Suprapubic skin (tissue), 3 donors: ENCODE data around the gene CRLF3.

Experiments used
- EP300 ChIP-seq: sonication (generic); formaldehyde crosslinking; IDR thresholded peaks from one replicate; pipeline ENCODE4 v1.6.1; 2017; ENCODE audit warnings: antibody characterized with exemption
- POLR2A ChIP-seq, 2 donors: fragments of 450-650 bp; IDR thresholded peaks; one replicate each; pipeline ENCODE4 v1.6.1; 2017; ENCODE audit warnings: antibody characterized with exemption in 2 of 2, mild to moderate bottlenecking in 2 of 2, moderate library complexity in 2 of 2
- TF ChIP-seq, protein P1 (sequence below), 2 donors: fragments of 200-600 bp in 1 of 2; fragments of 450-650 bp in 1 of 2; sonication (generic) in 1 of 2; IDR thresholded peaks; one replicate each; pipeline ENCODE4 v1.5.1; 2016 to 2019; ENCODE audit warnings: antibody characterized with exemption in 2 of 2, mild to moderate bottlenecking in 1 of 2, moderate library complexity in 1 of 2

DNA sequence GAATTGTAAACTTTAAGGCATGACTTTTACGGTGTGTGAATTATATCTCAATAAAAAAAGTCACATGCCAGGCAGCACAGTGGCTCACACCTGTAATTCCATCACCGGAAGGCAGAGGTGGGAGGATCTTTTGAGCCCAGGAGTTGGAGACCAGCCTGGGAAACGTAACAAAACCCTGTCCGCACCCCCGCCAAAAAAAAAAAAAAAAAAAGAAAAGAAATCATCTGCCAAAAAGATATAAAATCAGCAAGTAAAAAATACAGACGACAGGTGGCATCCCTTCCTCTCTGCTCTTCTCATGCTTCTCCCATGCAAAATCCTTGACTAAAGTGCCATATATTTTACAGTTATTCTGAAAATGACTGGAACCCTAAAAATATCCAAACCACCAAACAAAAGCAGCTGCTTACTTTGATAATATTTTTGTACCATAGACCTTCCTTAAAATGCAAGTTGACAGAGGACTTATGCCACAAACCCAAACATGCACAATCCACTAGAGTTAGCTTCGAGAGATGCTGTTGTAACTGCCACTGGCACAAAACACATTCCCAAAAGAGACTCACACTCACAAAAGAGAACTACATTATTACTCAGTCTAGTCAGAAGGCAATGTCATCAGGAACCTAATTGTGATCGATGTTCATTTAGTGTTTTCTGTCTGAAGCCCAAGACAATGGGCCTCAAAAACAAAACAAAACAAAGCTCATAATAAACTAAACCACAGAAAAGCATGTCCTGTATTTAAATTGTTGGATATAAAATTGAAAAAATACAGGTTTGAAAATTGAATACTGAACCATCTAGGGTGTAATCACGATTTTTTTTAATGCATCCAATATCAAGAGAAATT lies 2.4 kb downstream of the CRLF3 start:
- TF ChIP-seq, protein P1, sequence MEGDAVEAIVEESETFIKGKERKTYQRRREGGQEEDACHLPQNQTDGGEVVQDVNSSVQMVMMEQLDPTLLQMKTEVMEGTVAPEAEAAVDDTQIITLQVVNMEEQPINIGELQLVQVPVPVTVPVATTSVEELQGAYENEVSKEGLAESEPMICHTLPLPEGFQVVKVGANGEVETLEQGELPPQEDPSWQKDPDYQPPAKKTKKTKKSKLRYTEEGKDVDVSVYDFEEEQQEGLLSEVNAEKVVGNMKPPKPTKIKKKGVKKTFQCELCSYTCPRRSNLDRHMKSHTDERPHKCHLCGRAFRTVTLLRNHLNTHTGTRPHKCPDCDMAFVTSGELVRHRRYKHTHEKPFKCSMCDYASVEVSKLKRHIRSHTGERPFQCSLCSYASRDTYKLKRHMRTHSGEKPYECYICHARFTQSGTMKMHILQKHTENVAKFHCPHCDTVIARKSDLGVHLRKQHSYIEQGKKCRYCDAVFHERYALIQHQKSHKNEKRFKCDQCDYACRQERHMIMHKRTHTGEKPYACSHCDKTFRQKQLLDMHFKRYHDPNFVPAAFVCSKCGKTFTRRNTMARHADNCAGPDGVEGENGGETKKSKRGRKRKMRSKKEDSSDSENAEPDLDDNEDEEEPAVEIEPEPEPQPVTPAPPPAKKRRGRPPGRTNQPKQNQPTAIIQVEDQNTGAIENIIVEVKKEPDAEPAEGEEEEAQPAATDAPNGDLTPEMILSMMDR (IDR thresholded peaks at IDR 0.05): no peak
- TF ChIP-seq EP300 (no peak), POLR2A (IDR thresholded peaks at IDR 0.05) (no peak)
